IPS-15b (cell line): ENCODE results near the gene MDGA2.
"Not testable (repeated sequence)": the region's sequence is repeated elsewhere in the genome, so short reads cannot be mapped to it uniquely, and the experiment has no call there.

Source experiments
- H3K27me3 ChIP-seq: one replicate; pipeline ENCODE4 v1.6.1; 2013; ENCODE audit warnings: low read length; ENCODE audit not compliant: control insufficient read depth, insufficient read depth
- H3K36me3 ChIP-seq: one replicate; pipeline ENCODE4 v1.6.1; 2013; ENCODE audit warnings: low read length; ENCODE audit not compliant: control insufficient read depth, insufficient read depth
- H3K4me1 ChIP-seq: one replicate; pipeline ENCODE4 v1.6.1; 2013; ENCODE audit warnings: mild to moderate bottlenecking, low read length; ENCODE audit not compliant: control insufficient read depth, insufficient read depth
- H3K4me3 ChIP-seq: one replicate; pipeline ENCODE4 v1.5.1; 2013; ENCODE audit warnings: low read depth, low read length
- H3K9ac ChIP-seq: one replicate; pipeline ENCODE4 v1.6.1; 2013; ENCODE audit warnings: low read depth, mild to moderate bottlenecking, low read length
- H3K9me3 ChIP-seq: one replicate; pipeline ENCODE4 v1.6.1; 2013; ENCODE audit warnings: mild to moderate bottlenecking, low read length; ENCODE audit not compliant: control insufficient read depth, insufficient read depth

MDGA2 gene

DNA sequence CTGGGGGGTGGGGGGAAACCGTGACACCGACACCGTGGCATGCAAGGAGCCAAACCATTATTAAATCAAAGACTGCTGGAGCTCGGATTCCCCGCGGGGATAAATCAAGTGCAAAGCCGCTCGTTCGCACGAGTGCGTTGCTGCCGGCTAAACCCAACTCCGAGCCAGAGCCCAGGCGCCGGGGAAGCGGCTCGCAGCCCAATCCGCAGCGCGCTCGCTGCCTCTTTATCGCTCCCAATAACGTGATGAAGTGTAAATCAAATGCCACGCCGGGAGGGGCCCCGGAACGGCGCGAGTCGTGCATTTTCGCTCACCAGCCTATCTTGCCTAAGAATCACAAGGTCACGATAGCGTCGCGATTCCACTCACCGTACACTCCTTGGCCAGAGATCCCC, 1.3 kb downstream of the MDGA2 start:
- peak overlapping the region; percentile 83 for H3K4me3 ChIP-seq
- peaks cover 61% of the 10 kb centered on the region for H3K27me3 ChIP-seq
- no peak overlapping the region for H3K9ac ChIP-seq
- no peaks in the 10 kb centered on the region for H3K36me3 ChIP-seq
- H3K9me3 ChIP-seq: no peaks in the 10 kb centered on the region
- no peaks in the 10 kb centered on the region for H3K4me1 ChIP-seq

GRCh38 chr14:47665337-47666134, 9.9 kb downstream of the MDGA2 start:
- Histone ChIP-seq H3K36me3 (no peaks in the 10 kb centered on the region), H3K27me3 (no peaks in the 10 kb centered on the region), H3K4me1 (no peaks in the 10 kb centered on the region), H3K9ac (no peak overlapping the region), H3K9me3 (no peaks in the 10 kb centered on the region), H3K4me3 (no peak overlapping the region)

- no peak overlapping the region for H3K9ac ChIP-seq
- H3K9me3 ChIP-seq: no peaks in the 10 kb centered on the region
- no peaks in the 10 kb centered on the region for H3K4me1 ChIP-seq
- H3K36me3 ChIP-seq: no peaks in the 10 kb centered on the region
- no peak overlapping the region for H3K4me3 ChIP-seq
- H3K27me3 ChIP-seq: no peaks in the 10 kb centered on the region
These were observed 12.9 kb downstream of the MDGA2 start for GRCh38 chr14:47662466-47662865.

GRCh38 chr14:47660158-47660557, 15.2 kb downstream of the MDGA2 start:
- H3K27me3 ChIP-seq: no peaks in the 10 kb centered on the region
- H3K4me1 ChIP-seq: no peaks in the 10 kb centered on the region
- no peak overlapping the region for H3K4me3 ChIP-seq
- H3K9me3 ChIP-seq: no peaks in the 10 kb centered on the region
- no peak overlapping the region for H3K9ac ChIP-seq
- H3K36me3 ChIP-seq: no peaks in the 10 kb centered on the region

DNA sequence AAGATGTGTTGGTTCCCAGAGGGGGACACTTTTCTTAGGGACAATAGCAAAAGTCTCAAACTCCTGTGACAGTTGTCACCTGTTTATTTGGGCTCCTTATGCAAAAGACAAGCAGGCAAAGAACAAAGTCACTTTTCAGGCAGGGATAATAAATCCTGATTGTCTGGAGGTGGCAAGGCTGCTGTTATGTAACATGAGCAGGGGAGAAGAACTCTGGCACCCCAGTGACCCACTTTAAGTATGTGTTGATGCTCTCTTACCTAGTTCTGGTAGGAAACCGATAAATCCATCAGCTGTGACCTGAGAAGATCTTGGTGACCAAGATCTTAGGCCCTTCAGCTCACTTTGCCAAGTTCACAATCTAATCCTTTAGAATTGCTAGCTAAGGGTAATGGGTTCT, 17.4 kb downstream of the MDGA2 start:
- Histone ChIP-seq H3K4me1 (no peaks in the 10 kb centered on the region), H3K9me3 (no peaks in the 10 kb centered on the region), H3K9ac (no peak overlapping the region), H3K27me3 (no peaks in the 10 kb centered on the region), H3K36me3 (no peaks in the 10 kb centered on the region), H3K4me3 (no peak overlapping the region)

- H3K27me3 ChIP-seq: no peaks in the 10 kb centered on the region
- H3K4me3 ChIP-seq: no peak overlapping the region
- H3K9ac ChIP-seq: no peak overlapping the region
- no peaks in the 10 kb centered on the region for H3K4me1 ChIP-seq
- H3K36me3 ChIP-seq: no peaks in the 10 kb centered on the region
- no peaks in the 10 kb centered on the region for H3K9me3 ChIP-seq
These were observed 18.3 kb downstream of the MDGA2 start for GRCh38 chr14:47657143-47657542.

DNA sequence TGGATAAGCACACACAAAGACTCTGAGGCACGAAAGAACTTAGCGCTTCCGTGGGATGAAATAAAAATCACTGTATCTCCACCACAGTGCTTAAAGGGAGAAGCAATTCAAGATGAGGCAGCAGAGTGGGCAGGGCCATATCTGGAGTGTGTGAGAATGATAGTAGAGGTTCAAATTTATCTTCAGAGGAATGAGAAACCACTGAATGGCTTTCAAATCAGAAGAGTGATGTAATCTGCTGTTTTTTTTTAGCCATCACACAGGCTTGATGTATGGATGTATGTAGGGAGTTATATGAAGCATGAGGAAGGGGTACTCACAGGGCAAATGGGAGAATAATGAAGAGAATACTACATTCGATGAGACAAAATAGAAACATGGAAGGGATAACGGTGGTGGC, 24.1 kb downstream of the MDGA2 start:
- Histone ChIP-seq H3K4me3 (no peak overlapping the region), H3K36me3 (no peaks in the 10 kb centered on the region), H3K4me1 (no peaks in the 10 kb centered on the region), H3K27me3 (no peaks in the 10 kb centered on the region), H3K9ac (no peak overlapping the region), H3K9me3 (no peaks in the 10 kb centered on the region)

GRCh38 chr14:47637753-47638152, 37.7 kb downstream of the MDGA2 start:
- H3K9ac ChIP-seq: no peak overlapping the region
- no peak overlapping the region for H3K4me3 ChIP-seq
- no peaks in the 10 kb centered on the region for H3K36me3 ChIP-seq
- H3K27me3 ChIP-seq: no peaks in the 10 kb centered on the region
- H3K4me1 ChIP-seq: no peaks in the 10 kb centered on the region
- no peaks in the 10 kb centered on the region for H3K9me3 ChIP-seq

- Histone ChIP-seq H3K4me3 (no peak overlapping the region), H3K27me3 (no peaks in the 10 kb centered on the region), H3K9ac (no peak overlapping the region), H3K36me3 (no peaks in the 10 kb centered on the region), H3K9me3 (no peaks in the 10 kb centered on the region), H3K4me1 (no peaks in the 10 kb centered on the region)
These were observed 49.0 kb downstream of the MDGA2 start for GRCh38 chr14:47626151-47627035.

- not testable (repeated sequence) for H3K4me3 ChIP-seq, H3K4me1 ChIP-seq, H3K36me3 ChIP-seq, H3K27me3 ChIP-seq, H3K9ac ChIP-seq, H3K9me3 ChIP-seq
These were observed 51.3 kb downstream of the MDGA2 start for GRCh38 chr14:47624126-47624525.

- H3K9me3 ChIP-seq: no peaks in the 10 kb centered on the region
- H3K36me3 ChIP-seq: no peaks in the 10 kb centered on the region
- no peak overlapping the region for H3K4me3 ChIP-seq
- no peak overlapping the region for H3K9ac ChIP-seq
- no peaks in the 10 kb centered on the region for H3K4me1 ChIP-seq
- H3K27me3 ChIP-seq: no peaks in the 10 kb centered on the region
These were observed 56.0 kb downstream of the MDGA2 start for GRCh38 chr14:47619392-47619791.

GRCh38 chr14:47606566-47606965, 68.8 kb downstream of the MDGA2 start:
- no peak overlapping the region for H3K4me3 ChIP-seq
- no peaks in the 10 kb centered on the region for H3K27me3 ChIP-seq
- H3K36me3 ChIP-seq: no peaks in the 10 kb centered on the region
- H3K9ac ChIP-seq: no peak overlapping the region
- no peaks in the 10 kb centered on the region for H3K4me1 ChIP-seq
- no peaks in the 10 kb centered on the region for H3K9me3 ChIP-seq
